IMR-90 (cell line): ENCODE results near the gene TMEM107.

Experiments
- CEBPB ChIP-seq: IDR thresholded peaks from 2 replicates; pipeline ENCODE4 v1.6.1; 2012; ENCODE audit warnings: low read depth, low read length, improper control_type of control experiment
- POLR2A ChIP-seq: IDR thresholded peaks from 2 replicates; pipeline ENCODE4 v1.6.1; 2012; ENCODE audit warnings: mild to moderate bottlenecking, low read depth, low read length

- TF ChIP-seq CEBPB (no peak), POLR2A (no peak)
Observed at GRCh38 chr17:8123695-8124349, 52.4 kb downstream of the TMEM107 start, which contains the start of gene HES7.
